IPS-18a (cell line): ENCODE data around the gene OR7A5.
"Not testable (repeated sequence)": the region's sequence is repeated elsewhere in the genome, so short reads cannot be mapped to it uniquely, and the experiment has no call there.

Experiments
- H3K27ac ChIP-seq: one replicate; pipeline ENCODE4 v1.5.1; 2013; ENCODE audit warnings: low read length
- H3K27me3 ChIP-seq: one replicate; pipeline ENCODE4 v1.6.1; 2013; ENCODE audit warnings: mild to moderate bottlenecking, low read length; ENCODE audit not compliant: control insufficient read depth, insufficient read depth
- H3K36me3 ChIP-seq: one replicate; pipeline ENCODE4 v1.6.1; 2013; ENCODE audit warnings: low read depth, low read length; ENCODE audit not compliant: control insufficient read depth
- H3K4me1 ChIP-seq: one replicate; pipeline ENCODE4 v1.6.1; 2013; ENCODE audit warnings: low read depth, low read length; ENCODE audit not compliant: control insufficient read depth
- H3K4me3 ChIP-seq: one replicate; pipeline ENCODE4 v1.5.1; 2013; ENCODE audit warnings: low read length
- H3K9ac ChIP-seq: one replicate; pipeline ENCODE4 v1.6.1; 2013; ENCODE audit warnings: mild to moderate bottlenecking, low read length, moderate library complexity
- H3K9me3 ChIP-seq: one replicate; pipeline ENCODE4 v1.6.1; 2013; ENCODE audit warnings: low read depth, low read length; ENCODE audit not compliant: control insufficient read depth

The OR7A5 gene

DNA sequence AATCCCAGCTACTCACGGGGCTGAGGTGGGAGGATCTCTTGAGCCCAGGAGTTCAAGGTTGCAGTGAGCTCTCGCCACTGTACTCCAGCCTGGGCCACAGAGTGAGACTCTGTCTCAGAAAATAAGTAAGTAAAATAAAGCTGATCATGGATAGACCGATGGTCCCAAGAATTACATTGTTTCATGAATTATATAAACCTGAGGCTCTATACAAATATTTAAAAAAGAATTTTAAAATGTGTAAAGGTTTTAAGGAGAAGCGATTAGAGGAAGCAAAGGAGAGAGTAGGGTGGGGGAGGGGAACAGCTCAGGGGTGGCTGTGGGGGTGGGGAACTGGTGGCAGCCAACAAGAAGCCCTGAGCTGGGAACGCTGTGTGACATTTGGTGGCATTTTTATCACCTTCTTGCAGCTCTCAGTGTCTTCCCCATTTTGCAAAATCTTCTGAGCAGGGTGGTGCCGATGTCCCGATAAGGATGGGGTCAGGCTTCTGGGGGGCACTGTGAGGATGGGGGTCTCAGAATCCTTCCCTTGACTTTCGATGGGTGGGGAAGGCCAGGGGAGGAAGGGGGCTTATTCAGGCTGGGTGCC lies 51.5 kb downstream of the OR7A5 start:
- H3K27ac ChIP-seq, H3K4me1 ChIP-seq, H3K27me3 ChIP-seq, H3K9ac ChIP-seq, H3K36me3 ChIP-seq, H3K9me3 ChIP-seq, H3K4me3 ChIP-seq: not testable (repeated sequence)

DNA sequence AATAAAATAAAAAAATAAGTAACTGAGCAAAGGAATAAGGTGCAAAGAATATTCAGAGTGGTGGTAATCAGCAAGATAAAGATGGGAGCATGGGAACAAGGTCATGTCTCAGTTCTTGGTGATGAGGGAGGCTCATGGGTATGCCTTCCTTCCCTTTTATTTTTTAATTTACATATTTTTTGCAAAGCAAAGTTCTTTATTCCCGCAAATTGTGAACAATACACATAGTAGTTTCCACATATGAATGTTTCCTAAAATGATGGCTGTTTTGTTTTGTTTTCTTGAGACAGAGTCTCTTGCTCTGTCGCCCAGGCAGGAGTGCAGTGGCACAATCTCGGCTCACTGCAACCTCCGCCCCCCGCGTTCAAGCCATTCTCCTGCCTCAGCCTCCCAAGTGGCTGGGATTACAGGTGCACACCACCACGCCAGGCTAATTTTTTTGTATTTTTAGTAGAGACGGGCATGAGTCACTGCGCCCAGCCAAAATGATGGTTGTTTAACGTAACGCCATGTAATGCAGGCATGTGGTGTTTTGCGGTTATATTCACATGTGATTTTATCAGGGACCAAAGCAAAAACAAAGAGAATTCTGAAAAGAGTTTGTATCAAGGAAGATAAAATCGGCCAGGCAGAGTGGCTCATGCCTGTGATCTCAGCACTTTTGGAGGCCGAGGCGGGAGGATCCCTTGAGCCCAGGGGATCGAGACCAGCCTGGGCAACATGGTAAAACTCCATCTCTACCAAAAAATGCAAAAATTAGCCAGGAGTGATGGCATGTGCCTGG lies 52.2 kb downstream of the OR7A5 start:
- no peak overlapping the region for H3K9ac ChIP-seq
- H3K4me1 ChIP-seq = no peaks in the 10 kb centered on the region
- H3K27ac ChIP-seq = no peak overlapping the region

DNA sequence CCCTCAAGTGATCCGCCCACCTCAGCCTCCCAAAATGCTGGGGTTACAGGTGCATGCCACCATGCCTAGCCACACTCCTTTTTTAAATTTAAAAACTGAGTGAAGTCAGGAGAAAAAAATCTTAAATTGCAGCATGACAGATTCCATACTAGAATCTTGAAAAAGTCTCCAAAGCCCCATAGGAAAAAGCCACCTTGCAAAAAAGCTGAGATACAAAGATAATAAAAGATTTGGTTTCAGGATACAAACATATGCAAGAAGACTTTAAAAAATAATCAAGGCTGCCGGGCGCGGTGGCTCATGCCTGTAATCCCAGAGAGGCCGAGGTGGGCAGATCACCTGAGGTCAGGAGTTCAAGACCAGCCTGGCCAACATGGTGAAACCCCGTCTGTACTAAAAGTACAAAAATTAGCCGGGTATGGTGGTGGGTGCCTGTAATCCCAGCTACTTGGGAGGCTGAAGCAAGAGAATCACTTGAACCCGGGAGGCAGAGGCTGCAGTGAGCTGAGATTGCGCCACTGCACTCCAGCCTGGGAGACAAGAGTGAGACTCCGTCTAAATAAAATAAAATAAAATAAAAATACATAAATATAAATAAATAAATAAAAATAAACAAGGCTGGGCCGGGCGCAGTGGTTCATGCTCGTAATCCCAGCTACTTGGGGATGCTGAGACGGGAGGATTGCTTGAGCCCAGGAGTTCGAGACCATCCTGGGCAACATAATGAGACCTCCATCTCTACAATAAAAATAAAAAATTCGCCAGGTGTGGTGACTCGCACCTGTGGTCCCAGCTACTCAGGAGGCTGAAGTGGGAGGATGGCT lies 53.1 kb downstream of the OR7A5 start:
- H3K27me3 ChIP-seq, H3K27ac ChIP-seq, H3K9me3 ChIP-seq, H3K4me1 ChIP-seq, H3K4me3 ChIP-seq, H3K9ac ChIP-seq, H3K36me3 ChIP-seq: not testable (repeated sequence)

More for the DNA sequence above, 52.2 kb downstream of the OR7A5 start:
- Histone ChIP-seq H3K9me3 (no peaks in the 10 kb centered on the region), H3K4me3 (no peak overlapping the region), H3K36me3 (no peaks in the 10 kb centered on the region), H3K27me3 (no peaks in the 10 kb centered on the region)

DNA sequence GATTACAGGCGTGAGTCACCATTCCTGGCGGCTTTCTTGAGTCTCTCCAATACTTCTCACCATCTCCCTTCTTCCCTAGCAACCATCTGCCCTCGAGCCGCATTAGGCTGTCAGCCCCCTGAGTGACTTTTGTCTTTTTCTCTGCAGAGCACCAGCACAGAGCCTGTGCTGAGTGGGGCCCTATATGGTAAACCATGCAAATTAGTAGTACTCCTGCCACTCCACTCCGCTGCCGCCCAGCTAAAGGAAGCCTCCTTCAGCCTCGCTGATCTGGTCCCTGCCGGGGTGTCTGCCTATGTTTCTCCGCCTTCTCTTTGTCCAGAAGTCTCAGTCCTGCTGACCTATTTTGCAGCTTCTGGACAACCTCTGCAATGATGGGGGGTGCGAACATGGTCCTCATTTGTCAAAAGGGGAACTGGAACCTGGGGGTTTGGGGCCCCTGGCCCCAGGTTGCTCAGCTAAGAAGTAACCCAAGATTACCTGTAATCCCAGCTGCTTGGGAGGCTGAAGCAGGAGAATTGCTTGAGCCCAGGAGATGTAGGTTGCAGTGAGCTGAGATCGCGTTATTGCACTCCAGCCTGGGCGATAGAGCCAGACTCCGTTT lies 54.3 kb downstream of the OR7A5 start:
- H3K27ac ChIP-seq, H3K36me3 ChIP-seq, H3K27me3 ChIP-seq, H3K9ac ChIP-seq, H3K4me3 ChIP-seq, H3K9me3 ChIP-seq, H3K4me1 ChIP-seq: not testable (repeated sequence)

DNA sequence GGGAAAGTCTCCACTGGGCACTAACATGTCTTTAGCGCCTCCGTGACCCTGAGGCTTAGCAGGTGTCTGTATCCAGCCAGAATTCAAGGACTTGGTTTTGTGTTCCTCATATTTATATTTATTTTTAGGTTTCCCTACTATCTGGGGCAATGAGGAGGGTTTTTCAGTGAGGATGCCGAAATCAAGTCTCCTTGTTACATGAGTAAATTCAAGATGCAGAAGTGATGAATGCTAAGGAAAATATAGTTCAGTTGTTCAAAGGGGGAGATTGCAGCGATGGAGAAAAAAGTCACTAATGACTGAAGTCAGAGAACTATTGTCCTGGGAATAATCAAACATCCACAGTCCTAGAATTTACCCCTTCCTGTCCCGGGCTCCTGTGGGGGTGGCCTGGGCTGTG lies 55.8 kb downstream of the OR7A5 start:
- Histone ChIP-seq H3K4me3 (no peak overlapping the region), H3K27me3 (peaks cover 12% of the 10 kb centered on the region), H3K9ac (no peak overlapping the region), H3K4me1 (no peaks in the 10 kb centered on the region), H3K27ac (no peak overlapping the region), H3K9me3 (no peaks in the 10 kb centered on the region), H3K36me3 (no peaks in the 10 kb centered on the region)

DNA sequence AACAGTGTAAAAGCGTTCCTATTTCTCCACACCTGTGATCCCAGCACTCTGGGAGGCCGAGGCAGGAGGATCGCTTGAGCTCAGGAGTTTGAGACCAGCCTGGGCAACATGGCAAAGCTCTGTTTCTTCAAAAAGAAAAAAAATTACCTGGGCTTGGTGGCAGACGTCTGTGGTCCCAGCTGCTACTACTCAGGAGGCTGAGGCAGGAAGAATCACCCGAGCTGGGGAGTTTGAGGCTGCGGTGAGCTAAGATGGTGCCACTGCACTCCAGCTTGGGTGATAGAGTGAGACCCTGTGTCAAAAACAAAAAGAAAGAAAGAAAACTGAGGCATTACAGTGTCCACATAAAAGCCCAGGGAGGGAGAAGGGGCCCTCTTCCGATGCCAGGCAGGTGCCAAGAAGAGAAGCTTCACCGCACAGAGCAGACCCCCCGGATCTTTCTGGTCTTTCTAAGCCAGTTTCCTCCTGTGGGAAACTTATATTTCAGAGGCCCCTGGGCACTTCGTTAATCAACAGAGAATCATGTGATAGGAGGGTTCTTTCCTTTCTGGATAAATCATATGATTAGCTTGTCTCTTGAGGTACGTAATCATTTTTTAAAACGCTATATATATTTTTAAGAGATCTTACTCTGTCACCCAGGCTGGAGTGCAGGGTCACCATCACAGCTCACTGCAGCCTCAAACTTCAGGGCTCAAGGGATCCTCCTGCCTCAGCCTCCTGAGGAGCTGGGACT lies 56.7 kb downstream of the OR7A5 start, which contains the start of gene ADGRE2:
TSS of gene ADGRE2 (minus strand) at position 451 of the 736 bp plus-strand sequence. CDS start 1,804 bp downstream, outside the sequence.
- not testable (repeated sequence) for H3K27ac ChIP-seq, H3K4me1 ChIP-seq, H3K36me3 ChIP-seq, H3K4me3 ChIP-seq, H3K9ac ChIP-seq, H3K9me3 ChIP-seq
- H3K27me3 ChIP-seq = peaks cover 12% of the 10 kb centered on the region

DNA sequence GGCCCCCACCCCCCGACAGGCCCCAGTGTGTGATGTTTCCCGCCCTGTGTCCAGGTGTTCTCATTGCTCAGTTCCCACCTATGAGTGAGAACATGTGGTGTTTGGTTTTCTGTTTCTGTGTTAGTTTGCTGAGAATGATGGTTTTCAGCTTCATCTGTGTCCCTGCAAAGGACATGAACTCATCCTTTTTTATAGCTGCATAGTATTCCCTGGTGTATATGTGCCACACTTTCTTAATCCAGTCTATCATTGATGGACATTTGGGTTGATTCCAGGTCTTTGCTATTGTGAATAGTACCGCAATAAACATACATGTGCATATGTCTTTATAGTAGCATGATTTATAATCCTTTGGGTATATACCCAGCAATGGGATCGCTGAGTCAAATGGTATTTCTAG lies 57.3 kb downstream of the OR7A5 start:
- not testable (repeated sequence) for H3K4me3 ChIP-seq, H3K36me3 ChIP-seq, H3K4me1 ChIP-seq, H3K9me3 ChIP-seq, H3K9ac ChIP-seq, H3K27ac ChIP-seq
- peaks cover 12% of the 10 kb centered on the region for H3K27me3 ChIP-seq
